GM12878 (cell line): ENCODE results near the gene COTL1.

Experiments
- CEBPB ChIP-seq, 2 experiments: fragments of 150-350 bp in 1 of 2; IDR thresholded peaks; 2 replicates each; pipeline ENCODE4 v1.6.1; 2012 to 2014; ENCODE audit warnings: low read depth in 2 of 2, low read length in 2 of 2, borderline replicate concordance in 1 of 2, inconsistent platforms in 1 of 2
- ESRRA ChIP-seq: IDR thresholded peaks from 2 replicates; pipeline ENCODE4 v1.6.1; 2012; ENCODE audit warnings: mild to moderate bottlenecking, low read length, improper control_type of control experiment
- EZH2 ChIP-seq: IDR thresholded peaks from 2 replicates; pipeline ENCODE4 v1.6.1; 2012; ENCODE audit warnings: low read depth, mild to moderate bottlenecking, control low read depth, inconsistent platforms, low read length, borderline replicate concordance; ENCODE audit not compliant: control insufficient read depth
- KDM1A ChIP-seq: fragments of 200-600 bp; sonication (generic); IDR thresholded peaks from 2 replicates; pipeline ENCODE4 v1.6.1; 2016; ENCODE audit warnings: borderline replicate concordance
- MXI1 ChIP-seq: fragments of 150-350 bp; IDR thresholded peaks from 2 replicates; pipeline ENCODE4 v1.6.1; 2011; ENCODE audit warnings: low read depth, mild to moderate bottlenecking, inconsistent platforms, low read length, improper control_type of control experiment
- NFYB ChIP-seq: IDR thresholded peaks from 2 replicates; pipeline ENCODE4 v1.6.1; 2011; ENCODE audit warnings: low read depth, mild to moderate bottlenecking, low read length, improper control_type of control experiment, moderate library complexity; ENCODE audit not compliant: insufficient read depth
- SP1 ChIP-seq: IDR thresholded peaks from one replicate; pipeline ENCODE4 v1.6.1; 2011; ENCODE audit warnings: low read depth, low read length
- ZNF207 ChIP-seq: fragments of 450-650 bp; IDR thresholded peaks from 2 replicates; pipeline ENCODE4 v1.6.1; 2014; ENCODE audit warnings: antibody characterized with exemption, mild to moderate bottlenecking, borderline replicate concordance
- ZZZ3 ChIP-seq: IDR thresholded peaks from 2 replicates; pipeline ENCODE4 v1.6.1; 2011; ENCODE audit warnings: low read depth; ENCODE audit not compliant: control insufficient read depth, insufficient read length
- TF ChIP-seq, protein P1 (sequence below), 3 experiments: IDR thresholded peaks in 2 of 3; conservative IDR thresholded peaks in 1 of 3; 2 replicates each; pipeline ENCODE4 v1.5.1; 2011; ENCODE audit warnings: low read depth in 3 of 3, low read length in 3 of 3, mild to moderate bottlenecking in 3 of 3, control low read depth in 2 of 3, moderate library complexity in 2 of 3, inconsistent platforms in 1 of 3, mixed read lengths in 1 of 3; ENCODE audit not compliant: control insufficient read depth in 2 of 3, insufficient read depth in 1 of 3; ENCODE audit errors: extremely low read depth in 1 of 3
- TF ChIP-seq, protein P2 (sequence below): IDR thresholded peaks from 2 replicates; pipeline ENCODE4 v1.6.1; 2012; ENCODE audit warnings: mild to moderate bottlenecking, low read depth, low read length
- TF ChIP-seq, protein P3 (sequence below): IDR thresholded peaks from 2 replicates; pipeline ENCODE4 v1.6.1; 2012; ENCODE audit warnings: low read depth, low read length, improper control_type of control experiment

DNA sequence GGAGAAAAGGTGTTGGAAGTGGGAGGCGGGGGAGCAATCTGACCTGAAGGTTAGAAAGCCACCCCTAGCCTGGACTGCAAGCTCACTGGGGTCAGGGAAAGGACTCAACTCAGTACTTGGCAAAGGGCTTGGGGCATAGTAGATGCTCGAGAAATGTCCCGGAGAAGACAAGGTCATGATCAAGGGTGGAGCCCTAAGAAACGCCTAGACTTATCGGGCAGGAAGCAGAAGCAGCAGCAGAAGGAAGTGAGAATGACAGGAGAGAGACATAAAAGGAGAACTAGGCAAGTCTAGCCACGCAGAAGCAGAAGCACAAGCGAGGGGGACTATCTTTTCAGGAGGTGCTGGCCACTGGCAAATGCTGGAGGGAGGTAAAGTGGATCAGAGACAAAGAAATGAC lies 10.2 kb downstream of the COTL1 start:
- TF ChIP-seq CEBPB (IDR thresholded peaks at IDR 0.05; ENCODE audit: borderline replicate concordance in 1 of 2, low read depth in 2 of 2, low read length in 2 of 2) = no peak
- no peak for TF ChIP-seq NFYB
- TF ChIP-seq KDM1A = no peak
- TF ChIP-seq, protein P1, sequence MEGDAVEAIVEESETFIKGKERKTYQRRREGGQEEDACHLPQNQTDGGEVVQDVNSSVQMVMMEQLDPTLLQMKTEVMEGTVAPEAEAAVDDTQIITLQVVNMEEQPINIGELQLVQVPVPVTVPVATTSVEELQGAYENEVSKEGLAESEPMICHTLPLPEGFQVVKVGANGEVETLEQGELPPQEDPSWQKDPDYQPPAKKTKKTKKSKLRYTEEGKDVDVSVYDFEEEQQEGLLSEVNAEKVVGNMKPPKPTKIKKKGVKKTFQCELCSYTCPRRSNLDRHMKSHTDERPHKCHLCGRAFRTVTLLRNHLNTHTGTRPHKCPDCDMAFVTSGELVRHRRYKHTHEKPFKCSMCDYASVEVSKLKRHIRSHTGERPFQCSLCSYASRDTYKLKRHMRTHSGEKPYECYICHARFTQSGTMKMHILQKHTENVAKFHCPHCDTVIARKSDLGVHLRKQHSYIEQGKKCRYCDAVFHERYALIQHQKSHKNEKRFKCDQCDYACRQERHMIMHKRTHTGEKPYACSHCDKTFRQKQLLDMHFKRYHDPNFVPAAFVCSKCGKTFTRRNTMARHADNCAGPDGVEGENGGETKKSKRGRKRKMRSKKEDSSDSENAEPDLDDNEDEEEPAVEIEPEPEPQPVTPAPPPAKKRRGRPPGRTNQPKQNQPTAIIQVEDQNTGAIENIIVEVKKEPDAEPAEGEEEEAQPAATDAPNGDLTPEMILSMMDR (IDR thresholded peaks at IDR 0.05 in 2 of 3, conservative IDR thresholded peaks at IDR 0.05 in 1 of 3; ENCODE audit: control insufficient read depth in 2 of 3, extremely low read depth in 1 of 3, insufficient read depth in 1 of 3, low read depth in 3 of 3, low read length in 3 of 3) = no peak
- no peak for TF ChIP-seq EZH2
- TF ChIP-seq, protein P2, sequence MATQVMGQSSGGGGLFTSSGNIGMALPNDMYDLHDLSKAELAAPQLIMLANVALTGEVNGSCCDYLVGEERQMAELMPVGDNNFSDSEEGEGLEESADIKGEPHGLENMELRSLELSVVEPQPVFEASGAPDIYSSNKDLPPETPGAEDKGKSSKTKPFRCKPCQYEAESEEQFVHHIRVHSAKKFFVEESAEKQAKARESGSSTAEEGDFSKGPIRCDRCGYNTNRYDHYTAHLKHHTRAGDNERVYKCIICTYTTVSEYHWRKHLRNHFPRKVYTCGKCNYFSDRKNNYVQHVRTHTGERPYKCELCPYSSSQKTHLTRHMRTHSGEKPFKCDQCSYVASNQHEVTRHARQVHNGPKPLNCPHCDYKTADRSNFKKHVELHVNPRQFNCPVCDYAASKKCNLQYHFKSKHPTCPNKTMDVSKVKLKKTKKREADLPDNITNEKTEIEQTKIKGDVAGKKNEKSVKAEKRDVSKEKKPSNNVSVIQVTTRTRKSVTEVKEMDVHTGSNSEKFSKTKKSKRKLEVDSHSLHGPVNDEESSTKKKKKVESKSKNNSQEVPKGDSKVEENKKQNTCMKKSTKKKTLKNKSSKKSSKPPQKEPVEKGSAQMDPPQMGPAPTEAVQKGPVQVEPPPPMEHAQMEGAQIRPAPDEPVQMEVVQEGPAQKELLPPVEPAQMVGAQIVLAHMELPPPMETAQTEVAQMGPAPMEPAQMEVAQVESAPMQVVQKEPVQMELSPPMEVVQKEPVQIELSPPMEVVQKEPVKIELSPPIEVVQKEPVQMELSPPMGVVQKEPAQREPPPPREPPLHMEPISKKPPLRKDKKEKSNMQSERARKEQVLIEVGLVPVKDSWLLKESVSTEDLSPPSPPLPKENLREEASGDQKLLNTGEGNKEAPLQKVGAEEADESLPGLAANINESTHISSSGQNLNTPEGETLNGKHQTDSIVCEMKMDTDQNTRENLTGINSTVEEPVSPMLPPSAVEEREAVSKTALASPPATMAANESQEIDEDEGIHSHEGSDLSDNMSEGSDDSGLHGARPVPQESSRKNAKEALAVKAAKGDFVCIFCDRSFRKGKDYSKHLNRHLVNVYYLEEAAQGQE = no peak
- no peak for TF ChIP-seq MXI1
- TF ChIP-seq, protein P3, sequence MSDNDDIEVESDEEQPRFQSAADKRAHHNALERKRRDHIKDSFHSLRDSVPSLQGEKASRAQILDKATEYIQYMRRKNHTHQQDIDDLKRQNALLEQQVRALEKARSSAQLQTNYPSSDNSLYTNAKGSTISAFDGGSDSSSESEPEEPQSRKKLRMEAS = no peak
- TF ChIP-seq ZNF207 = no peak
- no peak for TF ChIP-seq SP1
- TF ChIP-seq ZZZ3 = no peak
- peak; percentile 92 for TF ChIP-seq ESRRA
